NCI-H2107 (cell line): ENCODE data around the gene ZBTB7B.
"Not testable (repeated sequence)": the region's sequence is repeated elsewhere in the genome, so short reads cannot be mapped to it uniquely, and the experiment has no call there.

Experiments
- DNase-seq: peaks from one replicate; lab custom pipeline; 2025; lab: John Stamatoyannopoulos, UW

ZBTB7B gene

DNA sequence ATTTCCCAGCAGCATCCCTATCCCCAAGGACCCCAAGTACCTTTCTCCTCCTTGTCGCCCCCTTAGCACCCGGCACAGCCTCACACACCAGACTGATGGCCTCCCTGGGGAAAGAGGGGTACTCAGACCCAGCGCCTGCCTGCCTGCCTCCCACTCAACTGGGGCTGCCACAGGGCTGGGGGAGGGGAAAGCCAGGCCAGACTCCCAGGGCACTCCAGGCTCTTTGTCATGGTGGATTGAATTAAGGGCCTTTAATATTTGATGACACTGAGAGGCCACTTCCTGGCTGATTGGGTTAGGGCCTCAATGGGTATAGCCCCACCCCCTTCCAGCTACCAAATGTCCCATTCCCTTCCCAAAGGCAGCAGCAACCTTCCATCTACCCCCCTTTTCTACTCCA, 33.9 kb upstream of the ZBTB7B start:
- DNase-seq = no peak

DNA sequence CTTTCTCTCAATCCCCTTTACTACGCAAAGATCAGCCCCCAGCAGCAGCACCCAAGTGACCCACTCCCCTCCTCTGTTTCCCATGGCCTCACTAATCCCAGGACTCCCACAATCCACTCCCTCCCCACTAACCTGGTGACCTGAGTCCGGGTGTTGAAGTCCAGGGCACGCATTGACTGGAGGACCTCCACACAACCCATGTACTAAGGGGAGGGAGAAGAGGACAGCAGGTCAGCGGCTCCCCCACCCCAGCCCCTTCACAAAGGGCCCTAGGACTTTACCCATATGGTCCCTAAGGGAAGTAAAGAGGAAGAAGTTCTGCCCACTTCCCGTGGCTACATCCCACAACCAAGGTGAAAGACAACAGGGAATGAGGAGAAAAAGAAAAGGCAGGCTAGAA, 33.4 kb upstream of the ZBTB7B start:
- DNase-seq = no peak

DNA sequence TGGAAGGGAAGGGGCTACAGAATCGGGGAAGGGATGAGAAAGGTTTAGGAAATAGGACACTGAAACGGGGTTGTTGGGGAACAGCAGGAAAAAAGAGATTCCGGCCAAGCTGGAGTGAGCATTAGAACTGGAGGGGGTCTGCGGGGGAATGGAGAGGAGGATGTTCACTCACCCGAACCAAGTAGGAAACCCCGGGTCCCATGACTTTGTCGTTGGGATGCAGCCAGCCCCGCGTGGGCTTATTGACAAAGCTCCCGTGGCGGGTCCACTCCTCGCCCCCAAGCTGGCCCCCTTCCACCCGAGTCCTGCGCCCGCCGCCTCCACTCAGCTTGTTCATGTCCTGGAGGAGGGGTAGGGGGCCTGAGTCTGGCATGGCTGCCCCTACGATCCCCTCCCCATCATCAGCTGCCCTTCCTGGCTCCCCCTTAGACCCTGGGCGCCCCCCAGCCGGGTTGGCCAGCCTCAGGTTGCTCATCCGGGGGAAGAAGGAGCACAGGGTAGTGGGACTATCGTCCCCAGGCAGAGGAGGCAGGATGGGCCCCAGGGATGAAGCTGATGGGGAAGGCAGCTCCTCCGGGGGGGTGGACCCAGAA, 32.6 kb upstream of the ZBTB7B start:
- DNase-seq = no peak

DNA sequence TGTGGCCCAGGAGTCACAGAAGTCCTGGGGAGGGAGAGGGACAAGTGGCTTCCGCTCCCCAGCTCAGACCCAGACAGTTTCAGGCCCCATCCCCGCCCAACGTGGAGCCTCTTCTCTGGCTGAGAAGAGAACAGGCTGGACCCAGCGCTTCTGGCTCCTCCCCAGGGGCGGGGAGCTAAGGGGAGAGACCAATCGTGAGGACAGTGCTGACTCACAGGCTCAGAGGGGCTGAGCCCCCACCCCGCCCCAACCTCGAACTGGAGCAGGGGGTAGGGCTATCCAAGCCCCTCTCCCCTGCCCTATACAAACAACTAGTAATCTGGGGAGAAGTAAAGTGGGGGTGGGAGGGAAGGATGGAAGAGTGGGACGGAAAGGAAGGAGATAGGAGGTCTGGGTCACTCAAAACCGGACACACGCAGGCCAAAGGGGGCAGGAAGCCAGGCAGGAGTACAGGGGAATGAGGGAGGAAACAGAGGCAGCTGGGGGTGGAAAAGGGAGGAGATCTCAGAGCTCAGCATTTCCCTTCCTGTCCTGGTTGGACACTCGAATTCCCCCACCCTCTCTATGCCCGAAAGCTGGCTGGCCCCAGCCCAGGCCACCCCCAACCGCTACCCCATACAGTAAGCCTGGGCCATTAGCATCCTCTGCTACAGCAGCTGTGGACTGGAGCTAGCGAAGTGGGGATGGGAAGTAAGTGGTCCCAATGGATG, 31.8 kb upstream of the ZBTB7B start, which contains the start of gene SHC1:
SHC1 (minus strand) TSS at position 117 of the 710 bp plus-strand sequence. CDS start 221 bp downstream, outside the sequence.
- no peak for DNase-seq

DNA sequence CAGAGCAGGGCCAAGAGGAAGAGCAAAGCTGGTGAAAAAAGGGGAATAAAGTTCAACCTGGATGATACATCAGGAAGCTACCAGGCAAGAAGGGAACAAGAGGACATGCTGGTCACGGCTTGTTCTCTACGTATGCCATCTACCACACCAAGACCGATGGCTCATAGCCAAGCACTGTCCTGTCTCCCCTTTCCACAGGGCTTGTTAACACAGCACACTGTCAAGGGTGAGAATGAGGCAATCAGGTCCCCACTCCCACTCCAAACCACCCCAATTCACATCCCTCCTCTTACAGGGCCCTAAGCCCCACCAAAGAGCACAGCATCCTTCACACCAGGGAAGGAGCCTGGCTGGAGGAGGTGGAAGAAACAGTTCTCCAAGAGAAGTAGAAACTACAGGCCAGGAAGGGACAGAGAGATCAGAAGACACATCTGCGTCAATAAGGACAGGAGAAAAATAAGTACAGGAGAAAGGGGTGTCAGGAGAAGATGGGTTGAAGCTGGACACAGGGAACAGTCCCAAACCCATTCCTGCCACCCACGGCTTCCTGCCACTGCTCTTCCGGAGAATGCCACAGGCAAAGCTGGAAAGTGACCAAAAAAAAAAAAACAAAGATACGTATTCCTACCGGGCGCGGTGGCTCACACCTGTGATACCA, 31.1 kb upstream of the ZBTB7B start:
- no peak for DNase-seq

DNA sequence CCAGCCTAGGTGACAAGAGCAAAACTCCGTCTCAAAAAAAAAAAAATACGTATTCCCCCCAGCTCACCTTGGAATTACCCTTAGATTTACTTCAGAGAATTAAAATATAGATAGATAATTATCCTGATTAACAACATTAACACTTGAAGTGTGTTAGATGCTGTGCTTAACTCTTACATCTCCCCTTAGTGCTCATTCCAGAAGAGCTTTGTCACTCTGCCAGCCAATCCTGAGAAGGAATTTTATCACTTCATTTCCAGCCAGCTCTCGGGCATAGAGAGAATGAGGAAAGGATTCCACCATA, 30.4 kb upstream of the ZBTB7B start:
- DNase-seq = no peak

DNA sequence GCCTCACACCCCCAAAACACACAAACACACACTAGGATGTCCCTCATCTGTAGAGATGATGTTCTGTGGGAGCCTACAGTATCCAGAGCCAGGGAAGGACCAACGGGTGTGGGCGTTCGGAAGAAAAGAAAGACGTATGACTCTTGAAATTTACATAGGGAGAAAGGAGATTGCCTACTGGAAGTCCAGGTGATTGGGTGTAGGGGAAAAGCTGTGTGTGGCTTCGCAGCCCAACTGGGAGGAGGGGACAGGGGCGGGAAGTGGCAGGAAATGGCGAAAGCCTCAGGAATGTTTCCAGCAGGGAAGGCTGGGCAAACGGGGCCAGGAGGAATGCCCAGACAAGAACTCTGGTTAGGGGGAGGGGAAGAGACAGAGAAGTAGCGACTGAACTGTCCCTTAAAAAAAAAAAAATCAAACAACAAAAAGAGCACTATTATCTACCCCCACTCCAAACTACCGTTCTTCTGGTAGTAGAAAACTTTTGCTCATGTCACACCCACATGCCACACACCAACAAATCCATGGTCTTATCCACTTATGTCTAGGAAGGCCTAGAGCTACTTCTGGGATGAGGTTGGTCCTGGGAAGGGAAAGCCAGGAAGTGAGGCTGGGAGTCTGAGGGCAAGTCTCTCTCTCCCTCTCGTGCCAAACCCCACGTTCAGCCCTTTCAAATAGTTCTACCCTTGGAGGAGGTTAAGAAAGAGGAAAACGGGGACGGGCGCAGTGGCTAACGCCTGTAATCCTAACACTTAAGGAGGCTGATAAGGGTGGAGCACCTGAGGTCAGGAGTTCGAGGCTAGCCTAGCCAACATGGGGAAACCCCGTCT, 29.9 kb upstream of the ZBTB7B start:
- no peak for DNase-seq

DNA sequence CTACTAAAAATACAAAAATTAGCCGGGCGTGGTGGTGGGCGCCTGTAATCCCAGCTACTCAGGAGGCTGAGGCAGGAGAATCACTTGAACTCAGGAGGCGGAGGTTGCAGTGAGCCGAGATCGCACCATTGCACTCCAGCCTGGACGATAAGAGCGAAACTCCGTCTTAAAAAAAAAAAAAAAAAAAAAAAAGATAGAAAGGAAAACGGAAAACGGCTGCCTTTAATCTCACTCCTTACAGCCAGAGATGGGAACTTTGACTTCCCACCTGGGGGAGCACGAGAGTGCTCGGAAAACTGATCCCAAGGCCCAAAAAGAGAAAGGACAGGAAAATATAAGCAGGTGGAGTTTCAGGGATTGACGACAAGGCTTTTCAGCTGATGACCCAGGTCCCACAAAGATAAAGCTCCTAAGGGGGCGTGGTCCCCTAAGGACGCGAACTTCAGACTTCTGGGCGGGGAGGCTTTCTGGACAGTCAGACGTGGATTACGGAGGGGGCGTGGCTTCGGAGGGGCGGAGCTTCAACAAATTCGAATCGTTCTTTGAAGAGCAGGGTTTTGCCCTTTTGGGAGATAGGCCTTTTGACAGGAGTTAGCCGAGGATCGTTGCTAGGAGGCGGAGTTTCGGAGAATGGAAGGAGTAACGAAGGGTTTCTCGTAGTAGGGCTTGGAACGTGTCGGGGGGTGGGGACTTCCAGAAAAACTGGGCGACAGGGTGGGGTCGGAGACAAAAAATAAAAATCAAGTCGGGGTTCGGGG, 29.1 kb upstream of the ZBTB7B start:
- peak; percentile 80 for DNase-seq

DNA sequence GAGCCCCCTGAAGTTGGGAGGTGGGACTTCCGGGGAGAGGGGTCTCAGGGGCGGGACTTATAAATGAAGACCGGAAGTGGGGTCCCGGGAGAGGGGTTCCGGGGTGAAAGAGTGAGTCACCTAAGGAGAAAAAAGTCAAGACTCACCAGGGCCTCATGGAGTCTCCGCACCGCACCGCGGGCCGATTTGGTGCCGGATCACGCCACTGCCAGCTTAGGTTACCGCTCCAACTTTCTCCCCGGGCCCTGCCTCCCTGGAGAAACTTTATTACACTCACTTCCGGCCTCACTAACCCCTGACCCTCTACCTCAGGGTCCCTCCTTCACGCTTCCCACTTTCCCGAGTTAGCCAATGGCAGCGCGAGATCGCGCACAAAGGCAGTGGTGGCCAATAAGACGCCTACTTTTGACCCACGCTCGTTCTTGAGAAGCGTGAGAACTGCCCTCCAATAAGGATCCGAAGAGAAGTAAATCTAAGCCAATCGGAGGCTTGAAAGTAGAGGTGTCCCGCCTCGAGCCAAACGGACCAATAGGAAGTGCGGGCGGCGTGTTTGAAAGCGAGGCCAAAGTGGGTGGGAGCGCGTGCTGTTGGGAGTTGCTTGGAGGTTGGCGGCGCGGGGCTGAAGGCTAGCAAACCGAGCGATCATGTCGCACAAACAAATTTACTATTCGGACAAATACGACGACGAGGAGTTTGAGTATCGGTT, 28.3 kb upstream of the ZBTB7B start, which contains the start of gene CKS1B:
CKS1B (plus strand) TSS at position 580 of the 706 bp plus-strand sequence; CDS start at position 645, 65 bp downstream.
- peak; percentile 99 for DNase-seq

DNA sequence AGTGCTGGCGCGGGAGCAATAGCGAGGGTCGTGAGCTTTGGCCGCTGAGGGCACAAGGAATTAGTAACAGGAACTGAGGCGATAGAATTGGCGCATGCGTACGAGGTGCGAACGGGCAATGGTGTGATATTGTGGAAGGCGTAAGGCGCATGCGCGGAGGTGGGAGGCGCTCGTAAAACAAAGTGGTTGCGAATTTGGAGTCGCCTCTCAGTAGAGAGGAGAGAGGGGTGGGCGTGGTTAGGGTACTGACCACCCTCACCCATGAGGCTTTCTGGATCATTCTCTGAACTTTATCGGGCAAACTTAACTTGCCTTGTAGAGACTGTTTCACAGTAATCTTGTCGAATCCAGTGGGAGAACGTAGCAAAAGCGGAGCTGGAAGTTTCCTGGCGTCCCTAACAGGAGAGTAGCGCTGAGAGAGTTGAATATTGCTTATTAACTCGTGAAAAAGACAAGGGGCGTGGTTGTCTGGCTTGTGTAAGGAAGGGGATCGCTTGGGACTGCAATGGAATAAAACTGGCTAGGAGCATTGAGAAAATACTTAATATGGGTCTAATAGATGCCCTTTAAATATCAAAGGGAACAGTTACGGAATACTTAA, 27.7 kb upstream of the ZBTB7B start:
- peak; percentile 96 for DNase-seq

DNA sequence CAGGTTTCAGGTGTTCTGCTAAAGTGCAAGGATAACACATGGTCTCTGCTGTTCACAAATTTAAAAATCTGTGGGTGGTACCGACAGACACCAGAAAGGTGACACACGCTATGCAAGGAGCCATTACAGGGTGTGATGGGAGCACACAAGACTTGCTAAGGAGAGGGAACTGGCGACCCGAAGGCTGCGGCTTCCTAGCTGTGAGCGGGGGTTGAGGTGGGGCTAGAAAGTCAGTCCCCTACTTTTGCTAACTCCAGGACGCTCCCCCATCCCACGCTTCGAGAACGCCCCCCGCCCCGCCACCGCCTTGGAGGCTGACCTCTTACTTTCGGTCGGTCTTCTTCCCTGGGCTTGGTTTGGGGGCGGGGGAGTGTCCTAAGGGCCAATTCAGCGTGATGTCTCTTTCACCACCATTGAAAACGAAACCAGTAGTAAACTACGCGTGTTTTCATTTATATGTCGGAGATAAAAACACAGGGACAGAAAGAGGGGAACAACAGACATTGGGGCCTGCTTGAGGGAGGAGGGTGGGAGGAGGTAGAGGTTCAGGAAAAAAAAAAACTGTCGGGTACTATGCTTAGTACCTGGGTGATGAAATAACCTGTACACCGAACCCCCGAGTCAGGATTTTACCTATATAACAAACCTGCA, 27.1 kb upstream of the ZBTB7B start:
- no peak for DNase-seq

DNA sequence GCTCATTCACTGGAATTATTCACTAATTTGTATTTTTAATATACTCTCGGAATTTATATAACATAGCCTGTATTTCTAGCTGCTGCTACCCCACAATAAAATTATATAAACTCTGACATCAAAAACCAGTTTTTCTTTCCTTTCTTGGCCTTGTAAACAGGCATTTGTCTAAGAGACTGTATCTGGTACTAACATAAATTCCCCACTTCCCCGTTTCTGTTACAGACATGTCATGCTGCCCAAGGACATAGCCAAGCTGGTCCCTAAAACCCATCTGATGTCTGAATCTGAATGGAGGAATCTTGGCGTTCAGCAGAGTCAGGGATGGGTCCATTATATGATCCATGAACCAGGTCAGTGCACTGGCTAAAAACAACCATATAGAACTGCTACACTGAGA, 24.8 kb upstream of the ZBTB7B start:
- DNase-seq = not testable (repeated sequence)

DNA sequence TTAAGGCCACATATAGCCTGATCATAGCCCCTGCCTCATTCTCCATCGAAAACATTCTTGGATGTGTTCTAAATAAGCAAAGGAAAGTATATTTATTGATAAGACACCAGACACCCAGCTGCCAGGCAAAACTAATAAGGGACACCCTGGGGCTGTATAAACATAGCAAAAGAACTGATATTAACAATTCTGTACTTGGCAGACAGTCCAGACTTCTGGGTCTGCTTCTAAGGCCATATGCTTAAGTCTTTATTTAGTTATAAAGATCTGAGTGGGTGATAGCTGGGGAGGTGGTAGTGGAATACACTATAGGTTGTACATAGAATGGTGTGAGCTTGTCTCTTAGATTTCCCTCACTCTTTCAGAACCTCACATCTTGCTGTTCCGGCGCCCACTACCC, 24.2 kb upstream of the ZBTB7B start:
- DNase-seq = no peak

DNA sequence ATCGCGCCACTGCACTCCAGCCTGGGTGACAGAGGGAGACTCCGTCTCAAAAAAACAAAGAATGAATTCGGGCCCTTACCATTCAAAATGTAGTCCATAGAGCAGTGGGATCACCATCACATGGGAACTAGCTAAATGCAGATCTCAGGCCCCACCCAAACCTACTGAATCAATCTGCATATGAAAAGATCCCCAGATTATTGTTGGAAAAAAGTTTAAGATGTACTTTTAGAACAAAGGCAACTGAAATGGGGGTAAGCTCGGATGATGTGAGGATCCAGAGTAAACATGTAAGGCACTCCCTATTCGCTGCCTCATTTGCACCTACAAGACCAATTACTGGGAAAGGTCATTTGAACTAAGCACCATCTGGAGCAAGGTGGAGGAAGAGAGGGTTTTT, 20.3 kb upstream of the ZBTB7B start:
- no peak for DNase-seq

DNA sequence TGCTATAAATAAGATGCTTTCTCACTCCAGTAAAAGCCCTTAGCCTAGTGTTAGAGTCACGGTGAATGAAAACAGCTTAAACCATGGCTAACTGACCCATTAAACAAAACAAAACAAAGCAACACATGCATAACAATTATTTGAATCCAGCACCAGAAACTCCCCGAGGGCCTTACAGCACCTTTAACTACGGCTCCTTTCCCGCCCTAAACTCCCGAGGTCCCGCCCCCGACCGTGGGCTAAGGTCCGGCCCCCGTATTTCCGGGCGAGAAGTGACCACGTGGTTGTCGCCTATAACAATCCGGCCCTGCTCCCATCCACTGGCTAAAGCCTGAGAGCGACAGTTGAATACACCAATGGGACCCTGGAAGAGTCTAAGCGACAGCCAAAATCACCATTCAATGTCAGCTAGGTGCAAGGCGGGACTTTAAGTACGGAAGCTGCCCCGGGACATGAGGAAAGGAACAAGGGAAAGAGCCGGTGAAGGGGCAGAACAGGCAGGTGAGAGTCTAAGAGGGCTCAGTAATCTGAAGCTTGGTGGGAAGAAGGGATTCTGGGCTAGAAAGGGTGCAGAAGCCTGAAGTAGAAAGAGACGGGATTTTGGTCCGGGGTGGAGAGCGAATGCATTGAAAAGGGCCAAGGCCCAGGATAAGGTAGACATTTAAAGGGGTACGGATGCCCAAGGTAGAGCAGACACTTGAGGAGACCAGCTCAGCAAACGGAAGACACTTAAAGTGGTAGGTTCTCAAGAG, 19.5 kb upstream of the ZBTB7B start, which contains the start of gene FLAD1:
FLAD1 (plus strand) TSS at position 448 of the 752 bp plus-strand sequence. CDS start 351 bp downstream, outside the sequence.
- peak; percentile 99 for DNase-seq

DNA sequence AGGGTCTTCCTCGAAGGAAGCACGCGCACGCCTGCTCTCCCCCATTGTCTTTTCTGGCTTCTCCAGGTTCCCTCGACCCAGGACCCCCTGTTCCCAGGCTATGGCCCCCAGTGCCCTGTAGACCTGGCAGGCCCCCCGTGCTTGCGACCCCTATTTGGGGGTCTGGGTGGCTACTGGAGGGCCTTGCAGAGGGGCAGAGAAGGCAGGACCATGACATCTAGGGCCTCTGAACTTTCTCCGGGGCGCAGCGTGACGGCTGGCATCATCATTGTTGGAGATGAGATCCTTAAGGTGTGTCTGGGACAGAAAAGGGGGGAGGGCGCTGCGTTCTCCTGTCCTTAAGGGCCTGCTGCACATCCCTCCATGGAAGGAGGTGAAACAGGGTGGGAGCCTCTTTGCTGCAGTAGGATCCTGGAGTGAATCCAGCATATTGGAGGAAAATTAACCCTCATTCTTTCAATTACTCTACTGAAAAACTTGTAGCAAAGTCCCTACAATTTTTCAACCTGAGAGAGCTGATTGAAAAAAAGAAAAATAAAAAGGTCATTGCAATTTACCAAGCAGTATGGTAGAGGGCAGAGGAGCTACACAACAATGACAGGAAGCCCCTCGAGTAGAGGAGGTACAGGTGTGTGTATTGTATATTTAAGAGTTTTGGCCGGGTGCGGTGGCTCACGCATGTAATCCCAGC, 18.7 kb upstream of the ZBTB7B start:
- DNase-seq = no peak

DNA sequence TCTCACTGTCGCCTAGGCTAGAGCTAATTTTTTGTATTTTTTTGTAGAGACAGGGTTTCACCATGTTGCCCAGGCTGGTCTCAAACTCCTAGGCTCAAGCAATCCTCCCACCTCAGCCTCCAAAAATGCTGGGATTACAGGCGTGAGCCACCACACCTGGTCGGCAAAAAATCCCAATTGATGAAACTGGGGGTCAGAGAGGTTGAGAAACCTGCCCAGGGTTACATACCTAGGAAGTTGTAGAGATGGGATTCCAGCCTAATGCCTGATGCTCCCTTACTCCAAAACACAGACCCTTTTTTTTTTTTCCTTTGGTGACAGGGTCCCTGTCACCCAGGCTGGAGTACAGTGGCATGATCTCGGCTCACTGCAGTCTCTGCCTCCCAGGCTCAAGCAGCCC, 15.9 kb upstream of the ZBTB7B start:
- not testable (repeated sequence) for DNase-seq

DNA sequence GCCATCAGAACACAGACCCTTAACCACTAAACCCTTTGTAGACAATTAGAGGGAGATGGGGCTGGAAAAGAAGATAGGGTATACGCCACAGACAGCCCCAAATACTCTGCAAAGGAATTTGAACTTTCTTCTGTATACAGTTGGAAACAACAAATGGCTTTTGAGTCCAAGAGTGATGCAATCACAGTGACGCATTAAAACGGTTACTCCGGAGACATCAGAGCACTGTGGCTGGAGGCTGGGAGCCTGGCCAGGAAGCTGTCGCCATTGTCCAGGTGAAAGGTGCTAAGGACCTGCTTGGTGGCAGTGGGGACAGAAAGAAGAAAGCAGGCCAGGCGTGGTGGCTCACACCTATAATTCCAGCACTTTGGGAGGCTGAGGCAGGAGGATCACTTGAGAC, 15.3 kb upstream of the ZBTB7B start:
- DNase-seq = no peak
